H1 (cell line): ENCODE measurements around the gene AADACL2. TPM values are rescaled to one million over a fixed set of nuclear protein-coding genes. Genes with fewer than 3 reads are reported as not detected.

Experiments used
- CTCF ChIA-PET: fragments of 300-600 bp; sonication (Branson Sonifier 250); formaldehyde crosslinking; loops from one replicate; lab custom pipeline; 2021; ENCODE audit not compliant: partially characterized antibody; lab: Charles Lee
- POLR2A ChIA-PET: fragments of 300-600 bp; sonication (Branson Sonifier 250); formaldehyde crosslinking; loops from one replicate; lab custom pipeline; 2021; ENCODE audit warnings: inconsistent platforms; ENCODE audit not compliant: partially characterized antibody; lab: Charles Lee
- DNase-seq, 2 experiments: peaks; one replicate each; pipeline versions ENCODE4 v3.0.0 to v3.0.0-alpha.2; 2010 to 2022; ENCODE audit warnings: low spot score in 2 of 2, low read depth in 1 of 2, mixed read lengths in 1 of 2
- FAIRE-seq: peaks from 2 replicates; lab custom pipeline; 2011; peaks lifted over from hg19 to GRCh38; lab: Jason Lieb, UNC
- H2AFZ ChIP-seq: 2 replicates; pipeline ENCODE4 v1.8.1; 2012; ENCODE audit warnings: low read length, inconsistent platforms
- H2AK5ac ChIP-seq: 2 replicates; pipeline ENCODE4 v1.6.1; 2013; ENCODE audit warnings: low read depth, low read length
- H2BK120ac ChIP-seq: replicated peaks from 2 replicates; pipeline ENCODE3; 2013; ENCODE audit warnings: low read depth, low read length, inconsistent platforms
- H2BK12ac ChIP-seq: 2 replicates; pipeline ENCODE4 v1.6.1; 2013; ENCODE audit warnings: low read depth, low read length
- H2BK15ac ChIP-seq: 2 replicates; pipeline ENCODE4 v1.6.1; 2013; ENCODE audit warnings: low read length
- H2BK20ac ChIP-seq: 2 replicates; pipeline ENCODE4 v1.6.1; 2013; ENCODE audit warnings: low read length
- H2BK5ac ChIP-seq: 2 replicates; pipeline ENCODE4 v1.6.1; 2013; ENCODE audit warnings: low read depth, low read length
- H3K14ac ChIP-seq: 2 replicates; pipeline ENCODE4 v1.6.1; 2013; ENCODE audit warnings: inconsistent platforms; ENCODE audit not compliant: insufficient read length
- H3K18ac ChIP-seq: 2 replicates; pipeline ENCODE4 v1.6.1; 2013; ENCODE audit warnings: low read length; ENCODE audit errors: extremely low read depth
- H3K23ac ChIP-seq: 2 replicates; pipeline ENCODE4 v1.6.1; 2013; ENCODE audit warnings: inconsistent platforms; ENCODE audit not compliant: insufficient read length
- H3K23me2 ChIP-seq: 2 replicates; pipeline ENCODE4 v1.6.1; 2013; ENCODE audit warnings: low read depth, low read length
- H3K27ac ChIP-seq: 2 replicates; pipeline ENCODE4 v1.6.1; 2011; ENCODE audit warnings: low read depth, low read length, inconsistent platforms
- H3K27me3 ChIP-seq, 4 experiments: replicated peaks in 1 of 4; 1 replicate in 1 of 4; 2 replicates in 3 of 4; pipeline versions ENCODE4 v1.6.1 to v1.8.1; 2011 to 2013; ENCODE audit warnings: low read length in 3 of 4, mild to moderate bottlenecking in 3 of 4, inconsistent platforms in 2 of 4, mixed read lengths in 2 of 4, moderate library complexity in 1 of 4; ENCODE audit not compliant: control insufficient read depth in 3 of 4, insufficient read depth in 3 of 4; ENCODE audit errors: extremely low read depth in 1 of 4
- H3K36me3 ChIP-seq, 4 experiments: 2 replicates each; pipeline versions ENCODE4 v1.6.1 to v1.8.1; 2011 to 2013; ENCODE audit warnings: mild to moderate bottlenecking in 4 of 4, low read length in 3 of 4, moderate library complexity in 2 of 4, control low read depth in 1 of 4, inconsistent platforms in 1 of 4; ENCODE audit not compliant: insufficient read depth in 4 of 4, control insufficient read depth in 2 of 4
- H3K4ac ChIP-seq: replicated peaks from 2 replicates; pipeline ENCODE3; 2013; ENCODE audit warnings: low read length, low read depth, mixed read lengths, inconsistent platforms; ENCODE audit not compliant: insufficient read length
- H3K4me1 ChIP-seq, 4 experiments: replicated peaks in 1 of 4; 1 replicate in 1 of 4; 2 replicates in 3 of 4; pipeline versions ENCODE4 v1.6.1 to v1.8.1; 2011 to 2013; ENCODE audit warnings: low read length in 3 of 4, inconsistent platforms in 2 of 4, mixed read lengths in 1 of 4; ENCODE audit not compliant: insufficient read depth in 4 of 4, control insufficient read depth in 3 of 4
- H3K4me2 ChIP-seq, 2 experiments: 2 replicates each; pipeline versions ENCODE4 v1.6.1 to v1.8.1; 2011 to 2013; ENCODE audit warnings: low read depth in 2 of 2, low read length in 2 of 2, control low read depth in 1 of 2, inconsistent platforms in 1 of 2, mild to moderate bottlenecking in 1 of 2; ENCODE audit not compliant: insufficient read depth in 1 of 2
- H3K4me3 ChIP-seq, 4 experiments: fragments of 200-600, 300-600 bp in 1 of 4; sonication (generic), shearing (Covaris generic), sonication (Bioruptor Twin) in 1 of 4; 2 replicates each; pipeline versions ENCODE4 v1.5.1 to v1.8.1; 2011 to 2016; ENCODE audit warnings: low read length in 4 of 4, low read depth in 3 of 4, control low read depth in 2 of 4, inconsistent platforms in 2 of 4, mild to moderate bottlenecking in 2 of 4, mixed read lengths in 1 of 4, moderate library complexity in 1 of 4; ENCODE audit not compliant: insufficient read depth in 2 of 4; ENCODE audit errors: extremely low read depth in 1 of 4
- H3K56ac ChIP-seq: replicated peaks from 2 replicates; pipeline ENCODE3; 2013; ENCODE audit warnings: low read depth, mild to moderate bottlenecking, mixed read lengths, low read length, inconsistent platforms; ENCODE audit not compliant: insufficient read length
- H3K79me1 ChIP-seq: 2 replicates; pipeline ENCODE4 v1.6.1; 2013; ENCODE audit warnings: low read depth, low read length, control low read depth
- H3K79me2 ChIP-seq, 2 experiments: 2 replicates each; pipeline versions ENCODE4 v1.6.1 to v1.8.1; 2012 to 2013; ENCODE audit warnings: low read length in 2 of 2, mild to moderate bottlenecking in 2 of 2, inconsistent platforms in 1 of 2; ENCODE audit not compliant: insufficient read depth in 2 of 2, control insufficient read depth in 1 of 2
- H3K9ac ChIP-seq, 4 experiments: replicated peaks in 1 of 4; 1 replicate in 1 of 4; 2 replicates in 3 of 4; pipeline versions ENCODE4 v1.6.1 to v1.8.1; 2011 to 2013; ENCODE audit warnings: low read depth in 3 of 4, low read length in 3 of 4, control low read depth in 2 of 4, mild to moderate bottlenecking in 2 of 4, moderate library complexity in 2 of 4, inconsistent platforms in 1 of 4; ENCODE audit errors: extremely low read depth in 1 of 4
- H3K9me3 ChIP-seq, 2 experiments: 2 replicates each; pipeline versions ENCODE4 v1.6.1 to v1.8.1; 2012 to 2013; ENCODE audit warnings: mild to moderate bottlenecking in 2 of 2, moderate library complexity in 2 of 2, control low read depth in 1 of 2, inconsistent platforms in 1 of 2, low read depth in 1 of 2, low read length in 1 of 2, mixed read lengths in 1 of 2; ENCODE audit not compliant: insufficient read depth in 2 of 2
- H4K20me1 ChIP-seq, 2 experiments: replicated peaks in 1 of 2; 2 replicates each; pipeline versions ENCODE3 to v1.8.1; 2011 to 2013; ENCODE audit warnings: inconsistent platforms in 2 of 2, low read length in 2 of 2, mild to moderate bottlenecking in 1 of 2; ENCODE audit not compliant: insufficient read depth in 2 of 2, control insufficient read depth in 1 of 2
- H4K5ac ChIP-seq: 2 replicates; pipeline ENCODE4 v1.6.1; 2013; ENCODE audit warnings: low read length, low read depth, mixed read lengths, inconsistent platforms; ENCODE audit not compliant: insufficient read length
- H4K8ac ChIP-seq: 2 replicates; pipeline ENCODE4 v1.8.0; 2013; ENCODE audit warnings: mild to moderate bottlenecking, moderate library complexity, low read length, inconsistent platforms; ENCODE audit not compliant: insufficient read depth; ENCODE audit errors: extremely low read depth
- H4K91ac ChIP-seq: replicated peaks from 2 replicates; pipeline ENCODE3; 2013; ENCODE audit warnings: low read length, mixed read lengths, inconsistent platforms; ENCODE audit not compliant: insufficient read length
- ASH2L ChIP-seq: fragments of 200-600, 300-600 bp; sonication (generic); IDR thresholded peaks from one replicate; pipeline ENCODE4 v1.7.1; 2017; ENCODE audit warnings: low read length
- CEBPB ChIP-seq: IDR thresholded peaks from 2 replicates; pipeline ENCODE4 v1.6.1; 2012; ENCODE audit warnings: low read depth, low read length
- CREB1 ChIP-seq: IDR thresholded peaks from 2 replicates; pipeline ENCODE4 v1.6.1; 2012; ENCODE audit warnings: inconsistent platforms
- EP300 ChIP-seq, 2 experiments: IDR thresholded peaks; 1 replicate in 1 of 2; 2 replicates in 1 of 2; pipeline ENCODE4 v1.6.1; 2011 to 2012; ENCODE audit warnings: low read depth in 2 of 2, low read length in 2 of 2, mild to moderate bottlenecking in 2 of 2, borderline replicate concordance in 1 of 2, inconsistent platforms in 1 of 2, moderate library complexity in 1 of 2
- KDM1A ChIP-seq: fragments of 200-600, 300-600 bp; sonication (generic); IDR thresholded peaks from 2 replicates; pipeline ENCODE4 v1.7.1; 2016; ENCODE audit warnings: mild to moderate bottlenecking, low read length, borderline replicate concordance
- KDM5A ChIP-seq: fragments of 200-600 bp; IDR thresholded peaks from 2 replicates; pipeline ENCODE4 v1.7.1; 2012; ENCODE audit warnings: mild to moderate bottlenecking, low read length, inconsistent platforms, mixed read lengths
- NANOG ChIP-seq: IDR thresholded peaks from 2 replicates; pipeline ENCODE4 v1.6.1; 2011; ENCODE audit warnings: low read length, low read depth, mild to moderate bottlenecking, inconsistent platforms; ENCODE audit not compliant: insufficient read depth, poor library complexity, severe bottlenecking
- SAP30 ChIP-seq: fragments of 300-600 bp; sonication (generic); IDR thresholded peaks from 2 replicates; pipeline ENCODE4 v1.7.1; 2012; ENCODE audit warnings: low read length, moderate library complexity, mild to moderate bottlenecking, inconsistent platforms; ENCODE audit not compliant: insufficient read depth, insufficient replicate concordance
- SIN3A ChIP-seq, 2 experiments: IDR thresholded peaks in 1 of 2; conservative IDR thresholded peaks in 1 of 2; 2 replicates each; pipeline ENCODE4 v1.6.1; 2011 to 2012; ENCODE audit warnings: low read length in 2 of 2, improper control_type of control experiment in 1 of 2, low read depth in 1 of 2, mild to moderate bottlenecking in 1 of 2
- SP2 ChIP-seq: IDR thresholded peaks from 2 replicates; pipeline ENCODE4 v1.6.1; 2012; ENCODE audit warnings: mild to moderate bottlenecking, low read length, inconsistent platforms
- TCF12 ChIP-seq: IDR thresholded peaks from 2 replicates; pipeline ENCODE4 v1.6.1; 2011; ENCODE audit warnings: low read depth, mild to moderate bottlenecking, low read length
- WGBS, 2 experiments: shearing (Covaris generic) in 1 of 2; methylation state at CpG; one replicate each; pipeline versions ENCODE4 v1.1.6 to v1.1.7; 2013 to 2015; ENCODE audit warnings: low lambda C conversion rate in 2 of 2, mixed read lengths in 2 of 2, inconsistent platforms in 1 of 2, low coverage in 1 of 2, missing lambda C conversion rate in 1 of 2; ENCODE audit not compliant: insufficient replicate concordance in 2 of 2, insufficient coverage in 1 of 2, insufficient read length in 1 of 2; ENCODE audit errors: extremely low coverage in 1 of 2, missing lambda C conversion rate in 1 of 2; 5-methylcytosine and 5-hydroxymethylcytosine counted together
- polyA plus RNA-seq, 7 experiments: library from polyadenylated mRNA; depleted of rRNA in 3 of 7; stranded (reverse) in 5 of 7; unstranded in 2 of 7; fragments of >200 nt in 5 of 7; fragments of 200-250 nt in 2 of 7; gene quantifications; 1 replicate in 5 of 7; 2 replicates in 1 of 7; 4 replicates in 1 of 7; pipeline versions ENCODE4 v1.2.1 to v1.2.3, GENCODE V29; 2011 to 2013; ENCODE audit warnings: missing spikeins in 2 of 7, mixed read lengths in 2 of 7
- total RNA-seq: library from RNA; stranded (reverse); fragmentation: NEBNext Ultra II Directional; extraction: Animal tissue kit (Norgen Biotek cat#: 25700); gene quantifications from 2 replicates; pipeline ENCODE4 v1.2.1, GENCODE V29; 2021
- TF ChIP-seq, protein P1 (sequence below), 3 experiments: IDR thresholded peaks; 1 replicate in 2 of 3; 2 replicates in 1 of 3; pipeline versions ENCODE4 v1.5.1 to v1.6.1; 2011; ENCODE audit warnings: low read length in 3 of 3, mild to moderate bottlenecking in 3 of 3, inconsistent platforms in 2 of 3, low read depth in 1 of 3, moderate library complexity in 1 of 3; ENCODE audit not compliant: insufficient read depth in 1 of 3; ENCODE audit errors: control extremely low read depth in 1 of 3

Gene AADACL2
- total and polyA plus RNA-seq, 2 of the 8 experiments (the other 6 are each of a cell fraction or from before 2014, with no cell fraction given) = not detected

DNA sequence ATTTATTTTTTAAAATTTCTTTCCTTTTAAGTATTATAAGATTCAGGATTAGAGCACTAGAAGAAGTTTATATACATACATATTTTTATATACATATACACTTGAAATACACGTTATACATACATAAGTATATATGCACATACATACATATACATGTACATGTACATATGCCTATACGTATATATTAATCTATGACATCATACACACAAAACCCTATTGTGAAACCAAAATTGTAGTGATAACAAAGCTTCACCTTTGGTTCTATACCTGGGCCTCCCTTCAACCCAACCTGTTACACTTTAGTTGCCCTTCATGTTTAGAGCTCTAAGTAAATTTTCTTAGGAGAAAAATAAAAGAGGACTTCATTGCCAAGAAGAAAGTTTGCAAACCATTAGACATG lies 17.0 kb downstream of the AADACL2 start:
- Histone ChIP-seq H3K79me2 (no peaks in the 10 kb centered on the region), H3K23ac (no peak overlapping the region)
- WGBS, 2 experiments = 87% methylated on average over 2 of the region's 2 CpGs; no CpG with 5 or more reads in 1 of the 2 experiments
- TF ChIP-seq SP2 (no peak), SAP30 (no peak), ASH2L (no peak), NANOG (no peak), TCF12 (no peak), KDM5A (no peak), CREB1 (no peak), CEBPB (no peak), KDM1A (no peak), SIN3A (conservative IDR thresholded peaks at IDR 0.05 in 1 of 2, IDR thresholded peaks at IDR 0.05 in 1 of 2; ENCODE audit: low read depth in 1 of 2, low read length in 2 of 2) (no peak), EP300 (IDR thresholded peaks at IDR 0.05; ENCODE audit: borderline replicate concordance in 1 of 2, low read depth in 2 of 2, low read length in 2 of 2) (no peak)
- TF ChIP-seq, protein P1, sequence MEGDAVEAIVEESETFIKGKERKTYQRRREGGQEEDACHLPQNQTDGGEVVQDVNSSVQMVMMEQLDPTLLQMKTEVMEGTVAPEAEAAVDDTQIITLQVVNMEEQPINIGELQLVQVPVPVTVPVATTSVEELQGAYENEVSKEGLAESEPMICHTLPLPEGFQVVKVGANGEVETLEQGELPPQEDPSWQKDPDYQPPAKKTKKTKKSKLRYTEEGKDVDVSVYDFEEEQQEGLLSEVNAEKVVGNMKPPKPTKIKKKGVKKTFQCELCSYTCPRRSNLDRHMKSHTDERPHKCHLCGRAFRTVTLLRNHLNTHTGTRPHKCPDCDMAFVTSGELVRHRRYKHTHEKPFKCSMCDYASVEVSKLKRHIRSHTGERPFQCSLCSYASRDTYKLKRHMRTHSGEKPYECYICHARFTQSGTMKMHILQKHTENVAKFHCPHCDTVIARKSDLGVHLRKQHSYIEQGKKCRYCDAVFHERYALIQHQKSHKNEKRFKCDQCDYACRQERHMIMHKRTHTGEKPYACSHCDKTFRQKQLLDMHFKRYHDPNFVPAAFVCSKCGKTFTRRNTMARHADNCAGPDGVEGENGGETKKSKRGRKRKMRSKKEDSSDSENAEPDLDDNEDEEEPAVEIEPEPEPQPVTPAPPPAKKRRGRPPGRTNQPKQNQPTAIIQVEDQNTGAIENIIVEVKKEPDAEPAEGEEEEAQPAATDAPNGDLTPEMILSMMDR (IDR thresholded peaks at IDR 0.05; ENCODE audit: control extremely low read depth in 1 of 3, insufficient read depth in 1 of 3, low read depth in 1 of 3, low read length in 3 of 3) = no peak

More for the DNA sequence above, 17.0 kb downstream of the AADACL2 start:
- DNase-seq (no peak), FAIRE-seq (no peak)
- H3K18ac ChIP-seq = no peak overlapping the region
- no peak overlapping the region for H2AFZ ChIP-seq
- no peak overlapping the region for H2BK20ac ChIP-seq
- H3K4me3 ChIP-seq = no peak overlapping the region
- H2BK12ac ChIP-seq = no peak overlapping the region
- no peaks in the 10 kb centered on the region for H3K23me2 ChIP-seq
- H2BK15ac ChIP-seq = no peak overlapping the region
- H3K79me1 ChIP-seq = no peaks in the 10 kb centered on the region
- ChIA-PET POLR2A (no interaction called here), CTCF (interaction anchor here (1.5 kb wide), 1 partner anchor 11 kb away, joined by 3 read pairs; no protein-coding TSS in a partner anchor)
- no peaks in the 10 kb centered on the region for H3K4me1 ChIP-seq
- no peak overlapping the region for H2BK5ac ChIP-seq
- no peaks in the 10 kb centered on the region for H3K27me3 ChIP-seq
- no peak overlapping the region for H3K27ac ChIP-seq
- no peaks in the 10 kb centered on the region for H3K36me3 ChIP-seq
- H4K20me1 ChIP-seq = no peaks in the 10 kb centered on the region
- no peaks in the 10 kb centered on the region for H3K9me3 ChIP-seq
- H4K91ac ChIP-seq = no peak overlapping the region
- no peak overlapping the region for H3K4ac ChIP-seq
- no peak overlapping the region for H4K5ac ChIP-seq
- H3K56ac ChIP-seq = no peak overlapping the region
- no peak overlapping the region for H3K9ac ChIP-seq
- no peak overlapping the region for H4K8ac ChIP-seq
- no peak overlapping the region for H2BK120ac ChIP-seq
- no peak overlapping the region for H3K4me2 ChIP-seq
- no peak overlapping the region for H2AK5ac ChIP-seq
- H3K14ac ChIP-seq = no peak overlapping the region
